Measurements from ENCODE around the gene ITGA8. TPM values are rescaled to one million over a fixed set of nuclear protein-coding genes. Genes with fewer than 3 reads are reported as not detected.

ITGA8 gene
- polyA plus RNA-seq, 1 donor (not counting 4 experiments of a cell fraction or from before 2014, with no cell fraction given) = not detected

GRCh38 chr10:15661574-15661973 is 58.1 kb downstream of the ITGA8 start:
- FAIRE-seq (no peak), DNase-seq (ENCODE audit: low read depth, low spot score) (no peak)
- no peak overlapping the region for H3K4me2 ChIP-seq (ENCODE audit: control insufficient read depth, extremely low read depth, insufficient read depth, low read depth, low read length)
- dilution Hi-C loops (cut with MboI; ENCODE audit: extremely low pct_ligation_motif_present, low sequenced_read_pairs) = no loop called here
- no peaks in the 10 kb centered on the region for H3K27me3 ChIP-seq (ENCODE audit: control insufficient read depth, extremely low read depth, insufficient read depth, low read length)
- no peaks in the 10 kb centered on the region for H3K9me3 ChIP-seq (ENCODE audit: control insufficient read depth, low read depth, low read length)
- H3K79me2 ChIP-seq (ENCODE audit: control insufficient read depth, insufficient read depth, low read length) = no peaks in the 10 kb centered on the region
- H4K20me1 ChIP-seq (ENCODE audit: control insufficient read depth, extremely low read depth, insufficient read depth, low read length) = no peaks in the 10 kb centered on the region
- H2AFZ ChIP-seq (ENCODE audit: control insufficient read depth, low read length) = no peak overlapping the region
- TF ChIP-seq, protein P1, sequence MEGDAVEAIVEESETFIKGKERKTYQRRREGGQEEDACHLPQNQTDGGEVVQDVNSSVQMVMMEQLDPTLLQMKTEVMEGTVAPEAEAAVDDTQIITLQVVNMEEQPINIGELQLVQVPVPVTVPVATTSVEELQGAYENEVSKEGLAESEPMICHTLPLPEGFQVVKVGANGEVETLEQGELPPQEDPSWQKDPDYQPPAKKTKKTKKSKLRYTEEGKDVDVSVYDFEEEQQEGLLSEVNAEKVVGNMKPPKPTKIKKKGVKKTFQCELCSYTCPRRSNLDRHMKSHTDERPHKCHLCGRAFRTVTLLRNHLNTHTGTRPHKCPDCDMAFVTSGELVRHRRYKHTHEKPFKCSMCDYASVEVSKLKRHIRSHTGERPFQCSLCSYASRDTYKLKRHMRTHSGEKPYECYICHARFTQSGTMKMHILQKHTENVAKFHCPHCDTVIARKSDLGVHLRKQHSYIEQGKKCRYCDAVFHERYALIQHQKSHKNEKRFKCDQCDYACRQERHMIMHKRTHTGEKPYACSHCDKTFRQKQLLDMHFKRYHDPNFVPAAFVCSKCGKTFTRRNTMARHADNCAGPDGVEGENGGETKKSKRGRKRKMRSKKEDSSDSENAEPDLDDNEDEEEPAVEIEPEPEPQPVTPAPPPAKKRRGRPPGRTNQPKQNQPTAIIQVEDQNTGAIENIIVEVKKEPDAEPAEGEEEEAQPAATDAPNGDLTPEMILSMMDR (optimal IDR thresholded peaks at IDR 0.05 in 1 of 3, IDR thresholded peaks at IDR 0.05 in 1 of 3, conservative IDR thresholded peaks at IDR 0.05 in 1 of 3; ENCODE audit: extremely low read depth in 1 of 3, insufficient read depth in 2 of 3, low read length in 3 of 3) = no peak
- no peak for TF ChIP-seq EZH2 (IDR thresholded peaks at IDR 0.05; ENCODE audit: low read length)
- no peak overlapping the region for H3K4me3 ChIP-seq (ENCODE audit: control insufficient read depth in 2 of 3, extremely low read depth in 1 of 3, insufficient read depth in 2 of 3, low read depth in 1 of 3, low read length in 3 of 3)
- H3K4me1 ChIP-seq (ENCODE audit: control insufficient read depth, extremely low read depth, insufficient read depth, low read length) = no peaks in the 10 kb centered on the region
- no peaks in the 10 kb centered on the region for H3K36me3 ChIP-seq (ENCODE audit: control insufficient read depth in 2 of 2, extremely low read depth in 1 of 2, insufficient read depth in 2 of 2, low read length in 2 of 2)
- H3K27ac ChIP-seq (ENCODE audit: control insufficient read depth, insufficient read depth, low read length) = no peak overlapping the region
- H3K9me1 ChIP-seq (ENCODE audit: control insufficient read depth, extremely low read depth, insufficient read depth, low read length) = no peaks in the 10 kb centered on the region
- H3K9ac ChIP-seq (ENCODE audit: control insufficient read depth, extremely low read depth, insufficient read depth, low read length) = no peak overlapping the region

DNA sequence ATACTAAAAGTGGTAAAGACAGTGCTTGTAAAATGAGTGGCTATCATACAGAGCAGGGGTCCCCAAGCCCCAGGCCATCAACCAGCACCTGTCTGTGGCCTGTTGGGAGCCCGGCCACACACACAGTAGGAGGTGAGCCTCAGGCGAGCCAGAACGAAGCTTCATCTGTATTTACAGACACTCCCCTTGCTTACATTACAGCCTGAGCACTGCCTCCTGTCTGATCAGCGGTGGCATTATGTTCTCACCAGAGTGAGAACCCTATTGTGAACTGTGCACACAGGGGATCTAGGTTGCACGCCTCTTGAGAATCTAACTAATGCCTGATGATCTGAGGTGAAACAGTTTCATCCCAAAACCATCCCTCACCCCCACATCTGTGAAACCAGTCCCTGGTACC is 58.7 kb downstream of the ITGA8 start:
- dilution Hi-C loops (cut with MboI; ENCODE audit: extremely low pct_ligation_motif_present, low sequenced_read_pairs) = no loop called here
- no peak overlapping the region for H2AFZ ChIP-seq (ENCODE audit: control insufficient read depth, low read length)
- no peak overlapping the region for H3K4me3 ChIP-seq (ENCODE audit: control insufficient read depth in 2 of 3, extremely low read depth in 1 of 3, insufficient read depth in 2 of 3, low read depth in 1 of 3, low read length in 3 of 3)
- H3K9me3 ChIP-seq (ENCODE audit: control insufficient read depth, low read depth, low read length) = no peaks in the 10 kb centered on the region
- no peak overlapping the region for H3K4me2 ChIP-seq (ENCODE audit: control insufficient read depth, extremely low read depth, insufficient read depth, low read depth, low read length)
- no peaks in the 10 kb centered on the region for H3K36me3 ChIP-seq (ENCODE audit: control insufficient read depth in 2 of 2, extremely low read depth in 1 of 2, insufficient read depth in 2 of 2, low read length in 2 of 2)
- no peaks in the 10 kb centered on the region for H3K27me3 ChIP-seq (ENCODE audit: control insufficient read depth, extremely low read depth, insufficient read depth, low read length)
- no peaks in the 10 kb centered on the region for H3K9me1 ChIP-seq (ENCODE audit: control insufficient read depth, extremely low read depth, insufficient read depth, low read length)
- no peaks in the 10 kb centered on the region for H4K20me1 ChIP-seq (ENCODE audit: control insufficient read depth, extremely low read depth, insufficient read depth, low read length)
- FAIRE-seq = no peak
- TF ChIP-seq EZH2 (IDR thresholded peaks at IDR 0.05; ENCODE audit: low read length) = no peak
- no peak overlapping the region for H3K27ac ChIP-seq (ENCODE audit: control insufficient read depth, insufficient read depth, low read length)
- H3K4me1 ChIP-seq (ENCODE audit: control insufficient read depth, extremely low read depth, insufficient read depth, low read length) = no peaks in the 10 kb centered on the region
- no peaks in the 10 kb centered on the region for H3K79me2 ChIP-seq (ENCODE audit: control insufficient read depth, insufficient read depth, low read length)
- no peak for DNase-seq (ENCODE audit: low read depth, low spot score)
- H3K9ac ChIP-seq (ENCODE audit: control insufficient read depth, extremely low read depth, insufficient read depth, low read length) = no peak overlapping the region

- dilution Hi-C loops (cut with MboI; ENCODE audit: extremely low pct_ligation_motif_present, low sequenced_read_pairs) = no loop called here
- H3K4me3 ChIP-seq (ENCODE audit: control insufficient read depth in 2 of 3, extremely low read depth in 1 of 3, insufficient read depth in 2 of 3, low read depth in 1 of 3, low read length in 3 of 3) = no peak overlapping the region
- H3K79me2 ChIP-seq (ENCODE audit: control insufficient read depth, insufficient read depth, low read length) = no peaks in the 10 kb centered on the region
- DNase-seq (ENCODE audit: low read depth, low spot score) (no peak), FAIRE-seq (no peak)
- H2AFZ ChIP-seq (ENCODE audit: control insufficient read depth, low read length) = no peak overlapping the region
- TF ChIP-seq EZH2 (IDR thresholded peaks at IDR 0.05; ENCODE audit: low read length) = no peak
- TF ChIP-seq, protein P1 (optimal IDR thresholded peaks at IDR 0.05 in 1 of 3, IDR thresholded peaks at IDR 0.05 in 1 of 3, conservative IDR thresholded peaks at IDR 0.05 in 1 of 3; ENCODE audit: extremely low read depth in 1 of 3, insufficient read depth in 2 of 3, low read length in 3 of 3) = no peak
- H3K4me1 ChIP-seq (ENCODE audit: control insufficient read depth, extremely low read depth, insufficient read depth, low read length) = no peaks in the 10 kb centered on the region
- no peak overlapping the region for H3K4me2 ChIP-seq (ENCODE audit: control insufficient read depth, extremely low read depth, insufficient read depth, low read depth, low read length)
- no peaks in the 10 kb centered on the region for H3K9me1 ChIP-seq (ENCODE audit: control insufficient read depth, extremely low read depth, insufficient read depth, low read length)
- H3K36me3 ChIP-seq (ENCODE audit: control insufficient read depth in 2 of 2, extremely low read depth in 1 of 2, insufficient read depth in 2 of 2, low read length in 2 of 2) = no peaks in the 10 kb centered on the region
- H3K27me3 ChIP-seq (ENCODE audit: control insufficient read depth, extremely low read depth, insufficient read depth, low read length) = no peaks in the 10 kb centered on the region
- H3K27ac ChIP-seq (ENCODE audit: control insufficient read depth, insufficient read depth, low read length) = no peak overlapping the region
- H3K9me3 ChIP-seq (ENCODE audit: control insufficient read depth, low read depth, low read length) = no peaks in the 10 kb centered on the region
- H3K9ac ChIP-seq (ENCODE audit: control insufficient read depth, extremely low read depth, insufficient read depth, low read length) = no peak overlapping the region
- no peaks in the 10 kb centered on the region for H4K20me1 ChIP-seq (ENCODE audit: control insufficient read depth, extremely low read depth, insufficient read depth, low read length)
Observed at GRCh38 chr10:15658069-15658702, 61.5 kb downstream of the ITGA8 start.
